ENCODE results near the gene MGP.
A peak's percentile ranks its signal among the peaks of the same experiment; 100 is the strongest.

MGP gene

DNA sequence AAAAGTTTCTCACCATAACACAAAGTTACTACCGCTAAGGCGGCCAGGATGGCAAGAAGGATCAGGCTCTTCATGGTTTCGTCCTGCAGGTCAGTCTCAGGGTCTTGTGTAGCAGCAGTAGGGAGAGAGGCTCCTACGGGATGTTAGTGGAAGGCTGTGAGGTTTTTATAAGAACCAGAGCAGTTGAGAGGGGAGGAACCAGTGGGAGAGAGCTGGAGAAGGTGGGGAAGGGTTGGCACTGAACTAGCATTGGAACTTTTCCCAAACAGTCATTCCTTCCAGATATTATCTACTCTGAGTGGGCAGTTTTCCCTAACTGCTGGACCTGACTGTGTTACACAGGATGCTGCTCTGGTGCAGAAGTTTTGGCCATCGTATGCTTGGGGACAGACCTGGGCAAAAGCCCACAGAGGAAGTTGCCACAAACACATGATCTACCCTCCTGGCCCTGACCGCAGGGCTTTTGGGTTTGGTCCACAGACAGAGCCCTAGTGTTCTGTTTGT lies at the start of gene MGP:
TSS of gene MGP (minus strand) at position 137 of the 504 bp plus-strand sequence. CDS start at position 74, 63 bp downstream.
- no peak for DNase-seq

DNA sequence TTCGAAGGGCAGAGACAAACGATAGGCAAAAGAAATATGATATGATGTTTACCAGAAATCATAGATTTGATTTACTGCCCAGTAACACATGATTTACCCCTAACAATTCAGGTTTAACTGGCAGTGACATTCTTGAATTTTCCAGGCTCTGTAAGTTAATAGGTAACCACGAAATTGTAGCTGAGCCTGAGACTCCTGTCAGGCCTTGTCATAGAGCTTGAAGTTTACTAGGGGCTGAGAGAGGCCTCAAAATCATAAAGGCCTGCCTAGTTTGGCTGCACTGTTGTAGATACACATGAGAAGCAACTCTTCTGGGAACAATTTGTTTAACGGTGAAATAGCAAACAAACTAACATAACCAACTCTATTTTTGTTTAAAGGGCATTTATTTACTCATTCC lies 49.4 kb upstream of the MGP start:
- DNase-seq = no peak

DNA sequence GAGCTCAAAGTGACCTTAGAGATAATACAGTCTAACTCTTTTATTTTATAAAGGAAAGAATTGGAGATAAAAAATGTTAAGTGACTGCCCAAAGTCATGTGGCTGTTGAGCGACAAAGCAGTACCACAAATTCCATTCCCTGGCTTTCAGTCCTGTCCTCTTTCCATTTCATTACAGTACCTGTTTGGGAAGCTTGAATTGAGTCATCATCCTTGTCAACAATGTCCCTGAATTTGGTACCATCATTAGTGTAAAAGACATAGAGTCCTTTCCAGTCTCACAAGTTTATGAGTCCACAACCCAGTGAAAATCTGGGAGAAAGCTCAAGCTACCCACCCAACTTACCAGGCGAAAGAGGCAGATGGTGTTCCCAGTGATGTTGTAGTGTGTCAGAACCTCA lies 48.9 kb upstream of the MGP start:
- DNase-seq = no peak

DNA sequence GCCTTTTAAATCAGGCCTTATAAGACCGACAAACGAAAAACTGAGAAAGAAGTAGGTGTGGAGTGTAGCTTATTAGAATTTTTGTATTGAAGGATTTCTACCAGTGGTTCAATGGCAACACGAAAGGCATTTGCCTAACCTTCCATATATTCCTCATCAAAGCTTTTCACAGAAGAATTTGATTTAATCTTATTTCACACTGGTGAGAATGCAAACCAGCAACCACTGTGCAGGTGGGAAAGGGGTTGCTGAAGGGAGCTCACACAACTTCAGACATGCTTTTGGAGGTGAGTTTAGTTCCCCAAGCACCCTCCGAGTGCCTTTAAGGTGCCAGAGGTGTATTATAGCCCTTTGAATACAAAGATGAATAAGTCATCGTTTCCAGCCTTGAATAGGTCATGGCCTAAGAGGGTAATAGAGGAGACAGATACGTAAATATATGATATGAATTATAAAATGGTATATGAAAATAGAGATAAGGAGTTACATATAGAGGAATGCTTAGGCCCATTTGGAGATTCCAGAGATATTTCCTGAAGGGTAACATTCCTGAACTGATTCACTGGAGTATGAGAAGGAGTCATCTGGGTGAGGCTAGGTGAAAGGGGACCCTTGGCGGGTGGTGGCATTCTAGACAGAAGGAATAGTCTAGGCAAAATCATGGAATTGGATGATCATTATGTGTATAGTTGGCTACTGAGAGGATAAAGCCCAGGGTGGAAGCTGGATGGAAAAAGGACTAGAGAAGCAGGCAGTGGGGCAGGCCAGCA lies 46.3 kb upstream of the MGP start:
- DNase-seq = no peak

DNA sequence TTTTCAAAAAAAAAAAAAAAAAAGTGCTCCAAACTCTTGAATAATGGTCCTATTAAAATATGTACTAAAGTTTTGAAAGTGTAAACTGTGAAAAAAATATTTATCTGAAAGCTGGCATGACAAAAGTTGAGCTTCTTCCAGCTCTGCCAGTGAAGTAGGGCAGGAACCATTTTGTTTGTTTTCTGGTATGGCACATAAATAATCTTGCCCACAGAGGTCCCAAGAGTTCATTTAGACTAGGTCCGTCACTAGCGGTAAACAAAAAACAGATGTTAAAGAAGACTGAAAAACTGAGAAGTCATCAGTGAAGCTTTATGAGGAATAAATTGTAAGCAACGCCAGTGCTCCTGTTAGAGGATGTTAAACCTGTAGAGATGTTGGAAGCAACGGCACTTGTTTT lies 45.7 kb upstream of the MGP start:
- no peak for DNase-seq

DNA sequence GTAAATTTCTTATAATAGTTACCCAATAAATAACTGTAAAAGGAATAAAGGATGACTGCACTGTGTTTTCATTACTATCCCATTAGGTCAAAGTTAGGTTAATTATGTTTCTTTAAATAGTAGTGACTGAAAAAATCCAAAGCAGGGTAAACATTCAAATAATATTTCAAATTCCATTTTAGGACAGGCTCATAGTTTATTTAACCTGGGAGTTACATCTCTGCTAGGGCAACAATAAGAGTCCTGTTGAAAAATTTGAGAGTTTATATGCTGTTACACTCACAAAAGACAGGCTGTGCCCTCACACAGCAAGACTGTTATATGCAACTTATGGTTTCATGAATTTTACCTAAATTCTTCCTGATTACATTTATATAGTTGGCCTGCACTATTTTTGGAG lies 44.6 kb upstream of the MGP start:
- DNase-seq = no peak

DNA sequence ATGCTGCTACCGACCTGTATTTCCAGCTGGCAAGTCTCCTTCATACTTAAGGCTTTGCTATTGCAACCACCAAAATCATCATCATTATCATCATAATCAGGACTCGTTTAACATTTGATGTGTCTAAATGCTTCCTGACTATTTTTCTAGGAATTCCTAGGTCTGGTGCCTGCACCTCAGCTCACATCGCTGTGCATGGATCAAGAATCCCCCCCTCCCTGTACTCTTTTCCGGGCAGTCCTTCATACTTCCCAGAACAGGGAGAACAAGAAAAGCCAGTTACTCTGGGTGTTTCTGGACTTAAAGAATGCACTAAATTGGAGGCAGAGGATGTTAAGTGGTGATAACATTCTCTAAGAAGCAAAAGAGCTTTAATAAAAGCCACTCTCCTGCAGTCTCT lies 43.3 kb upstream of the MGP start:
- DNase-seq = no peak

DNA sequence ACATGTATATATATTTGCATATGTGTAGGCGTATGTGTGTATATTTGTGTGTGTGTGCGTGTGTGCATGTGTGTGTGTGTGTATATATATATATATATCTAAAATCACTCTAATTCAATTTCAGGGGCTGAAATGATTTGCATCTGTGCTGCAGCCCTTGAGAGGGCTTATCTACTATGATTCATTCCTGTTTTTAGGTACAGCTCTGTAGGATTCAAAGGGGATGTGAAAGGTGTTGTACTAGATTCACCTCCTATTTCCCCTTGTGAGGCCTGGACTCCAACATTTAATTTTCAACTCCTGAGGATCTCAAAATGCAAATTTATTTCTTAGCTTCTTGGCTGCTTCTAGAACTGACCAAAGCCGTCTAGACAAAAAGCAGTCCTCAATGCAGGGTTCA lies 41.6 kb upstream of the MGP start:
- DNase-seq = no peak

DNA sequence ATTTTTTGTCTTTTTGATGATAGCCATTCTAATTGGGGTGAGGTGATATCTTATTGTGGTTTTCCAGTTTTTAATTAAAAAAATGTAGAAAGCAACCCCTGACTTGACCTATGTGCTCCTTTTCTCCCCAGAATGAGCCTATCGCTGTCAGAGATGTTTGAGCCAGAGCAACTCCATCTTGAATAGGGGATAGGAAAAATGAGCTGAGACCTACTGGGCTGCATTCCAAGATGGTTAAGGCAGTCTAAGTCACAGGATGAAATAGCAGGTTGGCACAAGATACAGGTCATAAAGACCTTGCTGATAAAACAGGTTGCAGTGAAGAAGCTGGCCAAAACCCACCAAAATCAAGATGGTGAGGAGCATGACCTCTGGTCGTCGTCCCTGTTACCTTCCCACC lies 38.9 kb upstream of the MGP start:
- no peak for DNase-seq

DNA sequence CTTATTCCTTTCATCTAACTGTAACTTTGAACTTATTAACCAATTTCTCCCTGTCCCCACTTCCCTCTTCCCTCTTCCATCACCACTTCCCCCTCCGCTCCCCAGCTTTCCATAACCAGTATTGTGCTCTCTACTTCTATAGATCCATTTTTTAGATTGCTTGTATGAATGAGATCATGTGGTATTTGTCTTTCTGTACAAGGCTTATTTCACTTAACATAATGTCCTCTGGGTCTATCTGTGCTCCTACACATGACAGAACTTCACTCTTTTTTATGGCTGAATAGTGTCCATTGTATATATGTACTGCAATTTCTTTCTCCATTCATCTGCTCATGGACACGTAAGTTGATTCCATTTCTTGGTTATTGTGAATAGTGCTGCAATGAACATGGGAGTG lies 38.3 kb upstream of the MGP start:
- no peak for DNase-seq

DNA sequence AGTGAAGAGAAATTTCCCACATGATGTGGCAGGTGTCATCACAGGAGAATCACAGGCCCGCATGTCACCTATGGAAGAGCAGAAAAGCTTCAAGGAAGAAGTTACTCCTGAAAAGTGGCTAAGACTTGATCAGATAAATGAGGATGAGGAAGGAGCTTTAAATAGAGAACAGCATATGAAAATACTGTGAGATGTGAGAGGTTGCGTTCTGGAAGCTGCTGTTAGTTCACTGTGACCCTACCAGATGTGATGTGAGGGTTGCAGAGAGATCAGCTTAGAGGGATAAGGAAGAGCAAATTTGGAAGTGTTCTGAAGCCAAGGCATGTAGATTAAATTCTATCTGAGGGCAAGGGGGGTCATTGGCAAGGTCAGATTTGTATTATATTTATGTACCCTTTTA lies 35.6 kb upstream of the MGP start:
- no peak for DNase-seq

DNA sequence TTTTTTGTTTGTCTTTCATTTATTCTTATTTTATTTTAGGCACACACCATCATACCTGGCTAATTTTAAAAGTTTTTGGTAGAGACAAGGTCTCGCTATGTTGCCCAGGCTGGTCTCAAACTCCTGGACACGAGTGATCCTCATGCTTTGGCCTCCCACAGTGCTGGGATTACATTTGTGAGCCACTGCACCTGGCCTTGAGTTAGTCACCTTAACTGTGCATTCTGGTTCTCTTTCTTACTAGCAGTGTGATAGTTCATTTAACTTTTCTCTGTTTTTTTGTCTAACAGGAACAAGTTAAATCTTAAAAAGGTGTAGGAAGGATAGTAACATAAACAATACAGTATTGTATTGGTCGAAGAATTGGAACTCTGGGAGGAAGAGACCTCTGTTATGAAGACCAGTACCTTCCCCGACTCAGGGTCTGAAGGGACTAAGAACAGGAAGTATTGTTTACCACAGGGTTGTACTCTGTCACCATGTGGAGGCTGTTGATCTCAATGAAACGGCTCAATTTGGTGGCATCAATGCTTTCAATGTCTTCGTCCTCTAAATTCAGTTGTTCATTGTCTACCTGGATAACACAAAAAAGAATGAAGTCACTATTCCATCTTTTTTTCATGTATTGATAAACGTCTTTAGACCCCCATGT lies 34.9 kb upstream of the MGP start:
- no peak for DNase-seq

DNA sequence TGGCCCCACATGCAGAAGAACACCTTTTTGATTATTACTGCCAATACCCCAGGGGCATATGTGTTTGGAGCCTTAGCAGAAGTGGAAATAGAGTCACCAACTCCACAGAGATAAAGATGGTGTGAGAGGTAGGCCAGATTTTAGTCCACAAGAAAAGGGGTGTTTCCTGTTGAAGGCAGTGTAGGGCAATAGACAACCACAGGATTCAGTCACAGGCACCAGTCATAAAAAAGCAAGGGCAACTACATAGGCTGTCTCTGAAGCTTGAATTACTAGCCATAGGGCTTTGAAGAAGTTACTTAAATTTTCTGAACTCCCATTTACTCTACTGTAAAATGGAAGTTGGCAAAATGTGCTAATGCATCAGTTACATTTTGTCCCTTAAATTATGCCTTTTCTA lies 33.8 kb upstream of the MGP start:
- DNase-seq = no peak

DNA sequence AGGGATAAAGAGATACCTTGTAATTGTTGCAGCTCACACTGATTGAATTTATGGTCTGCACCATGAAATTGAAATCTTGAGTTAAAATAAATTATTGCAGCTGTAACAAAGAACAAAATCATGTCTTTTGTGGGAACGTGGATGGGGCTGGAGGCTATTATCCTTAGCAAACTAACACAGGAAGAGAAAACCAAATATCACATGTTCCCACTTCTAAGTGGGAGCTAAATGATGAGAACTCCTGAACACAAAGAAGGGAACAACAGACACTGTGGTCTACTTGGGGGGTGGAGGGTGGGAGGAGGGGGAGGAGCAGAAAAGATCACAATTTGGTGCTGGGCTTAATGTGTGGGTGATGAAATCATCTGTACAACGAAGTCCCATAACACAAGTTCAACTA lies 30.1 kb upstream of the MGP start:
- no peak for DNase-seq

DNA sequence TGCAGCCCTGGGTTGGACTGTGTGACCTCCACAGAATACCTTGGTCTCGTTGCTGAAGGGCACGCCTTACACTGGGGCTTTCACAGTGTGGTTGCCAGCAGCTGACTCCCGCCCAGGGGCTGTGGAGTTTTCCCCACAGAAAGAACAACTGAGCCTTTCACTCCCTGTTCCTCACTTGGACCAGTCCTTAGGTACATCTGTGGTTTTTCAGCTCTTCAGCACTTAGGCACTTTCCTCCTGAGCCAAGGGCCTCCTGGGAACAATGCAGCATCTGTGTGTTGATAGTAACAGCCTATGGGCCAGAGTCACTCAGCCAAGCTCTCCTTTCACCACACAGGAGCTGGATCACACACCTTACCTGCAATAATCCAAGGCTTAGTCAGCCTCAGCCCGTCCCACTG lies 27.7 kb upstream of the MGP start:
- no peak for DNase-seq

DNA sequence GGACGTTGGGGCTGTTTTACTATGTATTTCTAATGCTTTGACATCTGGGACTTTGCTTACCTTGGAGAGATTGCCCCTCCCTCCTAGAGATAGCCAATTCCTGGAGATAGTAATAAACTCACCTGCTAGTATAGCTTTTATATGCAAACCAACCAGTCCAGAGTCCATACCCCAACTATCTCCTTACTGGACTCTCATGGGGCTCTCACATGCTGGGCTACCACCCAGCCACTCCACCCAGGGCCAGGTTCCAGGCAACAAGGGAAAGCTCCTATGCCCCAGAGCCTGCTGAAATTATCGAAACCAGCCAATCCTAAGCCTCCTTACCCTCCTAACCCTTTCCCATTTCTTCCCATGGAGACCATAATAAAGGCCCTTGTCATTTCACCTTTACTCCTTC lies 25.5 kb upstream of the MGP start:
- no peak for DNase-seq

DNA sequence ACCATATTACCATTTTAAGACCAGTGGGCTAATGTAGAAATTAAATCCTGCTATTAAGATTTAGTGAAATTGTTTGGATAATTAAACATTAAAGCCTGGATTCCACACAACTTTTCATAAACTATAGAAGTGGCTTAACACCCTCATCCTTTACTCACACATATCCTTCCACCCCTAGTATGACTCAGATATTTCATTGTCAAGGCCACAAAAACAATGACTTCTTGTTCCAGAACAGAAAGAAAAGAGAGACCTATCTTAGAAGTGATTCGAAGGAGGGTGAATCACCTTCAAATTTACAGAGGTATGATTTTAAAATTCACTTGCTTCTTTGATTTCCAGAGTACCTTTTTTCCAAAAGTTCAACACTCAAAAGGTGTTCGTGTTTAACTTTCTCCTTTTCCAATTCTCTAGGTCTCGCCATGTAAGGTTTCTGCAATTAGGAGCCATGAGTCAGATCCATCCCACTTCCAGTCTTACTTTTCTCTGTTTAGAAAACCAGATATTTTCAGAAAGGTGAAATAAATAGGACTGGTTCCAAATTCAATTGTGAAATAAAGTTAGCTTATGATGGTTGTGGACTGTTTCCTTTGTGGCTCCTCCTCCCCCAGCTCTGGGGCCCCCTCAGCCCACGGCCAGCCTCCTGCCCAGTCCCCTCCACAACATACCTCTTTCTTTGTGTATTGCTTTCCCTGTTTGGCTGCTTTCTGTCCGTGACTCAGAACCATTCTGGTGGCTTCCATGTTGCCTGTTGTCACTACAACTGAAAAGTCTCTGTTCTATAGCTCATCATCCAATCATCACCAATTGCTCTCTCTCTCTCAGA lies 24.6 kb upstream of the MGP start:
- DNase-seq = peak; percentile 25

DNA sequence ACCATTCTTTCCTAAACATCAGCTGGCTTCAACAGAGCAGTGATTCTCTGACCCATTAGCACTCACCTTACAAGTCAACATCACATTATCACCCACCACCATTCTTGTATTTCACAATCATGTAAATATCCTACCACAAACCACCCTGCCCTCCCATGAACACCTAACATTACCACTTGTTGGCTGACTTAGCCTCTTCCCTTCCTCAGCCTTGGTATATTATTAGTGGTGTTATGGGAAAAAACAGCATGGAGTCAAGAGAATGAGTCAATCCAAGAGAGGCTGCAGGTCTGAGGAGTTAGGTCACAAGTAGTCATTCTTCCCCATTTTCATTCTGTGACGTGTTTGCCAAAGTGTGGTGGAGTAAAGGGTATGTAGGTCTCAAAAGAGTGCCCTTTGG lies 22.3 kb upstream of the MGP start:
- no peak for DNase-seq

DNA sequence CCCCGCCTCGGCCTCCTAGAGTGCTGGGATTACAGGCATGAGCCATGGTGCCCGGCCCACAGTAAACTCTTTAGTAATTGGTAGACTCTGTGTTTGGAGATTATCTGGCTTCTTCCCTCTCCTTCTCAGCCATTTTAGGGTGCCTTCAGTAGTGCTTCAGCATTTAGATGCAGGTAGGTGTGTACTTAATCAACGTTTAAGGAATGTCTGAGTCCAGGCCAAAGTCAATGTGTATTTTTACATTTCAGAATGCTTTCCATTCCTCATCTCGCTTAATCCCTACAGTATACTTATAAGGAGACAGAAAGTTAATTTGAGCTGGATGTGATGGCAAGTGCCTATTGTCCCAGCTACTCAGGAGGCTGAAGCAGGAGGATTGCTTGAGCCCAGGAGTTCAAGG lies 20.5 kb upstream of the MGP start:
- DNase-seq = no peak

DNA sequence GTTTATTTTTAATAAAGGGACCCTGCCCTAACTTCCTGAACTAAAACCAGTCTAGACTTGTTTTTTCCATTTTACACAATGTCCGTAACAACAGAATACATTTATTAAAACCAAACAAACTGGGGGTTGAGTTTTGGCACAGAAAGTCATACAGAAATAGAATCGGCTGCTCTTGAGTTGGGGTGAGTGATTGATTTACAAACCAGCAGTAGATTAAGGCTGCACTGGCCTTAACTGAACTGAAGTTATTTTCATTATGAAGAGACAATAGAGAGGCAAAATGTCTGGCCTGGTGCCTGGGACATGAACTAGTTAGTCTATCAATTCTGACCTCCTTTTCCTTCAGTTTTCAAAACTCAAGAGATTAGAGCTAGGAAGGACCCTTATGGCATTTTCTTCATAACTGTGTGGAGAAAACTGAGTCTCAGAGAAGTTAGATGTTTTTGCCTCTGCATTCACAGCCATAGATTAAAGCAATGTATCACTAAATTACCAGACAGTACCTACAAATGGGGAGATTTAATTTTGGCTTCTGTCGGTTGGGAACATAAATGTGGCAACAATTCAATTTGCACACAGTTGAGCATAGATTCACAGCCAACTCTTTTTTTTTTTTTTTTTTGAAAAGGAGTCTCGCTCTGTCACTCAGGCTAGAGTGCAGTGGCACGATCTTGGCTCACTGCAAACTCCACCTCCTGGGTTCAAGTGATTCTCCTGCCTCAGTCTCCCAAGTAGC lies 19.8 kb upstream of the MGP start:
- DNase-seq = no peak

DNA sequence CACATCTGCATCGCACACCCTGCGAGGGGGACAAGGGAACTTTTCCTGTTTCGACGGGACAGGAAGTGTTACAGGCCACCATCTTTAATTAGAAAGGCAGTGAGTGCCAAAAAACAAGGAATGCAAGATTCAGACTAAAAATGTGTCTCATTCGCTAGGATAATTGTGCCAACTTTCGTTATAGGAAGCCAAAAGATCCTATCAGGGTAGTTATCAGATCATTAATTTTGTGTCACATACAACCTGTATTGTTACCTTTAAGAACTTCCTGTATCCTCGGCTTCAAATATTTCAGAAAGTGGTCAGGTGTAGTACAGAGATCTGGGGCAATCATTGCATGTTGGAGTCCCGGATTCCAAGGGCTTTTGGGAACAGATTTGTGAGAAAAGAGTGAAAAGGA lies 19.2 kb upstream of the MGP start:
- DNase-seq = no peak

DNA sequence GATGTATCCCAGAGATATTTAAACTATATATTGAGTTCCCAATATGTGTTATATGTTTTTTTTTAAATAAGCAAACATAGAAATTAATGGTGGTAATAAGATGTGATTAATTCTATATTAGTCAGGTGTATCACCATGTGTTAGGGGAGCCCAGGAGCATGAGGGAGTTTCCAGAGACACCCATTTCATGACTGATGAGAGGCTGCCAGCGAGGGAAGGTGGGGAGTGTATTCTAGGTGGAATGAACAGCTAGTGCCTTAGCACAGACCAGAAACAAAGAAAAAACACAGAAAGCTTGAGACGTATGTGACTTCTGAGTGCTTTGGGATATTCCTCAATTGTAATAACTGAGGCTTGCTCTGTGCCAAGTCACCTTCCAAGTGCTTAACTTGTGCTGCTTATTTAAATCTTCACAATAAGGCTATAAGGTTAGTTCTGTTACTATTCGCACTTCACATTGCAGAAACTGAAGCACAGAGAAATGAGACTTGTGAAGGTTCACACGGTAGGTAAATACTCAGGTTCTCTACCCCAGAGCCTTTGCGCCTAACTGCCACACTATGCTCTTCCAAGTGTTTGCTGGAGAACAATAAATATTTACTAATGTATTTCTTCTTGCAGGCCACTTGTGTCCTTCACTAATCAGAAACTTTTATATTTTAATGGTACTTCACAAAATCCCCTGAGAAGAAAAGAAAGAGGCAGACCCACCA lies 17.9 kb upstream of the MGP start:
- DNase-seq = no peak

All from stimulated activated naive CD4-positive, alpha-beta T cell treated with Interleukin-2 at 50 U/mL for 16 hours (primary cell).